Measurements from ENCODE around the gene NDUFAB1. TPM values are rescaled to one million over a fixed set of nuclear protein-coding genes. Genes with fewer than 3 reads are reported as not detected.
A peak's percentile ranks its signal among the peaks of the same experiment; 100 is the strongest.

Gene NDUFAB1
- total RNA-seq, 4 donors from 2014 or later = 68.0 to 110 (median 83.3) TPM

- H3K4me1 ChIP-seq = peaks cover 0 to 35% (median 12%) of the 10 kb centered on the region in 3 donors
- TF ChIP-seq POLR2A (IDR thresholded peaks at IDR 0.05) (no peak), CTCF (IDR thresholded peaks at IDR 0.05) (no peak)
- no peak overlapping the region for H3K4me3 ChIP-seq
- no peak for DNase-seq
- H3K27me3 ChIP-seq = no peaks in the 10 kb centered on the region
- no peak overlapping the region for H3K27ac ChIP-seq
- H3K36me3 ChIP-seq = peaks cover 36 to 94% (median 49%) of the 10 kb centered on the region in 3 donors
- H3K9me3 ChIP-seq = no peaks in the 10 kb centered on the region
- intact Hi-C loops (cut with DNase I) = no loop called here
- WGBS, 2 donors = 75 to 92% methylated on average over 3 to 4 of the region's 6 CpGs
These were observed 32.9 kb downstream of the NDUFAB1 start for GRCh38 chr16:23563186-23563585.

GRCh38 chr16:23562505-23562904 is 33.6 kb downstream of the NDUFAB1 start:
- WGBS, 2 donors = 90 to 97% methylated on average over 13 of the region's 13 CpGs
- H3K27me3 ChIP-seq = no peaks in the 10 kb centered on the region
- no peak overlapping the region for H3K27ac ChIP-seq
- intact Hi-C loops (cut with DNase I) = no loop called here
- H3K36me3 ChIP-seq = peaks cover 32 to 87% (median 45%) of the 10 kb centered on the region in 3 donors
- no peaks in the 10 kb centered on the region for H3K9me3 ChIP-seq
- DNase-seq = no peak
- TF ChIP-seq CTCF (IDR thresholded peaks at IDR 0.05) = no peak
- TF ChIP-seq POLR2A (IDR thresholded peaks at IDR 0.05) = no peak
- H3K4me3 ChIP-seq = no peak overlapping the region
- peaks cover 0 to 37% (median 12%) of the 10 kb centered on the region in 3 donors for H3K4me1 ChIP-seq

GRCh38 chr16:23561586-23561985 is 34.5 kb downstream of the NDUFAB1 start:
- no peaks in the 10 kb centered on the region for H3K27me3 ChIP-seq
- H3K36me3 ChIP-seq = peaks cover 24 to 78% (median 36%) of the 10 kb centered on the region in 3 donors
- TF ChIP-seq CTCF (IDR thresholded peaks at IDR 0.05) (no peak), POLR2A (IDR thresholded peaks at IDR 0.05) (no peak)
- no peak overlapping the region for H3K27ac ChIP-seq
- H3K4me1 ChIP-seq = peaks cover 3 to 42% (median 13%) of the 10 kb centered on the region in 3 donors
- DNase-seq = no peak
- 76 to 78% methylated on average over 5 of the region's 5 CpGs for WGBS, 2 donors
- intact Hi-C loops (cut with DNase I) = no loop called here
- H3K9me3 ChIP-seq = no peaks in the 10 kb centered on the region
- H3K4me3 ChIP-seq = no peak overlapping the region

- DNase-seq = no peak
- H3K4me1 ChIP-seq = peaks cover 9 to 50% (median 16%) of the 10 kb centered on the region in 3 donors
These were observed 38.1 kb downstream of the NDUFAB1 start for GRCh38 chr16:23557779-23558702.

More at GRCh38 chr16:23557779-23558702, 38.1 kb downstream of the NDUFAB1 start:
- intact Hi-C loops (cut with DNase I) = no loop called here
- H3K9me3 ChIP-seq = no peaks in the 10 kb centered on the region
- peak overlapping the region; percentile 81 to 90 (median 86) for H3K4me3 ChIP-seq
- TF ChIP-seq CTCF (IDR thresholded peaks at IDR 0.05) (no peak), POLR2A (IDR thresholded peaks at IDR 0.05) (no peak)
- 2 to 11% methylated on average over 7 to 14 of the region's 60 CpGs for WGBS, 2 donors
- H3K27me3 ChIP-seq = no peaks in the 10 kb centered on the region
- peaks cover 6 to 48% (median 16%) of the 10 kb centered on the region in 3 donors for H3K36me3 ChIP-seq
- peak overlapping the region; percentile 90 to 94 (median 92) for H3K27ac ChIP-seq
